HG03103 (cell line): Measurements from ENCODE around the gene UNC13D.
"Not testable (repeated sequence)": the region's sequence is repeated elsewhere in the genome, so short reads cannot be mapped to it uniquely, and the experiment has no call there.

Source experiments
- ATAC-seq: cut with Tn5 transposase; IDR thresholded peaks from one replicate; pipeline ENCODE4 v1.9.1; 2021; ENCODE audit warnings: low read depth; ENCODE audit not compliant: unreplicated experiment

Gene UNC13D

GRCh38 chr17:75875182-75875939, 31.2 kb upstream of the UNC13D start:
- no peak for ATAC-seq

DNA sequence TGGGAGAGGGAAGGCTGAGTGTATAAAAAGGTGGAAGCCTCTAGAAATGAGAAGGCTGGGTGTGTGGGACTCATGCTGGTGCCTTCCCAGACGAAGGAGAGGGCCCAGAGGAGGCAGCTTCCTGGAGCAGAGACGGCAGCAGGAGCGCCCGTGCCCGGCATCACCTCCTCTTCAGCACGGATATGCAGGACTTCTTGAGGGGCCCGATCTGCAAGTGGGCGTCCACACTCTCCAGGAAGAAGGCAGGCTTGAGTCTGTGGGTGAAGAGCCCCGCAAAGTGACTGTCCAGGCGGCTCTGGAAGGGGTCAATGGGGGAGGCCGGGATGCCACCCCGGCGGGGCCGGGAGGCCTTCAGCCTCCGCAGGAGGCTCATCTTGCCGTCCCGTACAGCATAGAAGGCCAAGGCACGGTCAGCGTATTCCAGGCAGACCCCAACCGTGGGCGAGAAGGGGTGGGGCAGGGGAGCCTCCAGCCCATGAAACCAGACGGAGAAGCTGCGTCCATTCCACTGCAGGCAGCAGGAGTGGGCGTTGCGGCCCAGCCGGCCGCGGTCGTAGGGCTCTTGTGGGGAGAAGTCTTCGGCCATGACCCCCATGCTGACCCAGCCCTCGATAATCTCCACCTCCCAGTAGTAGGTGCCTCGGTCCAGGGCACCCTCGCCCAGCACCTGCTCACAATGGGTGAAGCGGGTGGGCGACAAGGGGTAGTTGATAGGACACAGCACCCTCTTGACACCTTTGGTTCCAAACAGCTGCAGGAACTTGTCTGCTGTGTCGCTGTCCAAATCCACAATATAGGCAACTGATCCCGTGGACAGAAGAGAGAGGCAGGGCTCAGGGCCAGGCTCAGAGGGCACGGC, 30.3 kb upstream of the UNC13D start:
- no peak for ATAC-seq

- ATAC-seq = no peak
Observed at GRCh38 chr17:75873587-75874322, 29.6 kb upstream of the UNC13D start.

GRCh38 chr17:75872434-75873351, 28.5 kb upstream of the UNC13D start:
- no peak for ATAC-seq

DNA sequence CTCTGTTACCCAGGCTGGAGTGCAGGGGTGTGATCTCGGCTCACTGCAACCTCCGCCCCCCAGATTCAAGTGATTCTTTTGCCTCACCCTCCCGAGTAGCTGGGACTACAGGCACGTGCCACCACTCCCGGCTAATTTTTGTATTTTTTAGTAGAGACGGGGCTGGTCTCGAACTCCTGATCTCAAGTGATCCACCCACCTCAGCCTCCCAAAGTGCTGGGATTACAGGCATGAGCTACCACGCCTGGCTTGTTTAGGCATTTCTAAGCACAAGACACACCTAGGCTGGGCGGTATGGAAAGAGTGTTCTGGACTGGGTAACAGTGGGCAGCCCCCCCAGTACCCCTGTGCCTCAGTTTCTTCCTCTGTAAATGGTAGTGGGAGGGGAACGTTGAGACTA, 26.0 kb upstream of the UNC13D start:
- ATAC-seq = not testable (repeated sequence)

- no peak for ATAC-seq
Observed at GRCh38 chr17:75869282-75870141, 25.3 kb upstream of the UNC13D start.

- not testable (repeated sequence) for ATAC-seq
Observed at GRCh38 chr17:75868730-75869281, 24.6 kb upstream of the UNC13D start.

GRCh38 chr17:75865404-75866188, 21.4 kb upstream of the UNC13D start:
- not testable (repeated sequence) for ATAC-seq

DNA sequence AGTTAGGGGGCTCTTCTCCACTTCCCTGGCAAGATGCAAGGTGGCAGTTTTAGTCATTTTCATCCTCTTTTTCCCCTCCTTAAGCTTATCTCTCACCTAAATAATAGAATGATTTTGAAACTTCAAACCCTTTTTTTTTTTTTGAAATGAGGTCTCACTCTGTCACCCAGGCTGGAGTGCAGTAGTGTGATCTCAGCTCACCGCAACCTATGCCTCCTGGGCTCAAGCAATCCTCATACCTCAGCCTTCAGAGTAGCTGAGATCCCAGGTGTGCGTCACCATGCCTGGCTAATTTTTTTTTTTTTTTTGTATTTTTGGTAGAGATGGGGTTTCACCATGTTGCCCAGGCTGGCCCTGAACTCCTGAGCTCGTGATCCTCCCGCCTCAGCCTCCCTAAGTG, 20.7 kb upstream of the UNC13D start:
- ATAC-seq = not testable (repeated sequence)

DNA sequence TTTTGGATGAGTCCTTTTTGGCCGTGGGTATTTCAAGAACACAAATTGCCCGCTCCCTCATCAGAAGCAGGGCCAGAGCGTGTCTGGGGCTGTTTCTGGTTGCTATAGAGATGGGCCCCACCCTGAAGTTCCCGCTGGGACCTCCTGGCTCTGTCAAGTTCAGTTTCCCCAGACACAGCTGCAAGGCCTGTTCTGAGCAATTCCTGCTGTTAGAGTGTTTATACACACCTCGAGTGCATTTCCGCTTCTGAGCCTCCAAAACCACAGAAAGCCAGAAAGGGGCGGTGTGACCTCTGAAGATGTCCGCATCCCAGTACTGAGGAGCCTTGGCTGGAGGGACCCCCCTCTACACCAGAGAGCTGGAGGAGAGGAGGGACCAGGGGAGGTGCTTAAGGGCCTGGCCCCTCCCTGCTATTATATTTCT, 20.3 kb upstream of the UNC13D start:
- peak; percentile 82 for ATAC-seq

DNA sequence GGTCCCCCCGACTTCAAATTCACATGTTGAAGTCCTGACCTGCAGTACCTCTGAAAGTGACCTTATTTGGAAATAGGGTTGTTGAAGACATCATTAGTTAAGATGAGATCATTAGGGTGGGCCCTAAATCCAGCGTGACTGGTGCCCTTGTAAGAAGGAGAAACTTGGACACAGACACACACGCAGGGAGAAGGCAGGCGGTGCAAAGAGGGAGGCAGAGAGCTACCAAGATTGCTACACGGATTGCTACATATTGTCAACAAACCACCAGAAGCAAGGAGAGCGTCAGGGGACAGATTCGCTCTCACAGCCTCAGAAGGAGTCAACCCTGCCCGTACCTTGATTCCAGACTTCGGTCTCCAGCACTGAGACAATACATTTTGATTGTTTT, 17.7 kb upstream of the UNC13D start:
- no peak for ATAC-seq

- not testable (repeated sequence) for ATAC-seq
Observed at GRCh38 chr17:75859358-75859757, 15.2 kb upstream of the UNC13D start.

DNA sequence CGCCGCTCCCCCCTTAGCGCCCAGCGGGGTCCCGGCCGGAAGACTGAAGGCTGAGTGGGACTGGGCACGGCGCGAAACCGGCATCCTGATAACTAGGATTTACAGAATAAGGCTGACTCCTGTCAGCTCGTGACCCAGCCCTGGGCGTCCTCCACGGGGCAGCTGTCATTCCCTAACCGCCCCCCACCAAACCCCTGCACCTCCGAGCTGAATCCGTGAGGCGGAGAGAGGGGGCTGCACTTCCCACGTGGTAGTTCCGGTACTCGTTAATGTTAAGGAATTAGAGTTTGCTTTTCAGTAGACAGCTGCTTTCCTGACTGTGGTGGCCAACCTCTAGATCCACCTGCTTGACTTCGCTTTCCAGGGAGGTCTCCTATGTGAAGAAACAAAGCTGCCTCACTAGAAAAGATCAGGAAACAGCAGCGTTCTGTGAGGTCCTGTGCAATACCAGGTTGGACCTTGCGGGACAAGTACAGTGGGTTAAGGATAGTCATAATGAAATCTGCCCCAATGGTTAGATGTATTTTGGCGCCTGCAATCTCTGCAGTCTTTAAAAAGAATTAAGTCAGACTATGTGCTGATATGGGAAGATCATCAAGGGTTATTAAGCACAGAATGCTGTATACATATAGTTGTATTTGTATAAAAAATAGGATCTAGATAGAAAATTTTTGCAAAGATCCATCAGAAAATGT, 12.0 kb upstream of the UNC13D start:
- peak; percentile 15 for ATAC-seq

DNA sequence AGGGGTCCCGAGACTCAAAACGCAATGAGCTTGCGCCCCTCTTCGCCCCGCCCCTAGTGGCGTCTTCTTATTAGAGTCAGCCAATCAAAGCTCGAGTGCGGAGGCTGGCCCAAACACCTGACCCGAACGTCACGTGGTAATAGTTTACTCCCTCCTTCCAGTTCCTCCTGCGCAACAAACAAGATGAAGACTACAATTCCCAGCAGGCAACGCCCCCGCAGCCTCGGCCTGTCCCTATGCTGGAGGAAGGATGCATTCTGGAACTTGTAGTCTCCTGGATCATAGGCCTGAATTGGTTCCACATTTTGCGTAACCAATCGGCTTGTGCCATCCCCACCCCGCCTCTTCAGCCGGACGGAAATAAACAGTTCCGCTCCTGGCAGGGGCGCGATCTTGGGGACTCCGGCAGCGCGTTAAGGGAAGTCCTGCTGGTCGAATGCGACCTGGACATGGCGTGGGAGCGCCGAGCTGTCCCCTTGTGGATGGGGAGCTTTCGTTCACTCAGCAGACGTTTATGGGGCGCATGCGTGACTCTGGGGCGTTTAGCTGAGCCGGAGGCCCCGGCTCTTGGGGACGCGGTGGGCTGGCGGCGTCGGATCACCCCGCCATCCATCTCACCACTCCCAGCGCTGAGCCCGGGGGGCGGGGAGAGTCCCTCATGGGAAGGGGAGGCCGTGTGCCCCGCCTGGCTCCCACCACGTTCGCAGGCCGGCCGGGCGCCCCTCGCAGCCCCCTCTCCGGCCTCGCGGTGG, 11.3 kb upstream of the UNC13D start, which contains the start of gene WBP2:
Gene WBP2 (minus strand): TSS at position 26 of the 752 bp plus-strand sequence. CDS start 38 bp downstream, outside the sequence.
- ATAC-seq = peak; percentile 78

DNA sequence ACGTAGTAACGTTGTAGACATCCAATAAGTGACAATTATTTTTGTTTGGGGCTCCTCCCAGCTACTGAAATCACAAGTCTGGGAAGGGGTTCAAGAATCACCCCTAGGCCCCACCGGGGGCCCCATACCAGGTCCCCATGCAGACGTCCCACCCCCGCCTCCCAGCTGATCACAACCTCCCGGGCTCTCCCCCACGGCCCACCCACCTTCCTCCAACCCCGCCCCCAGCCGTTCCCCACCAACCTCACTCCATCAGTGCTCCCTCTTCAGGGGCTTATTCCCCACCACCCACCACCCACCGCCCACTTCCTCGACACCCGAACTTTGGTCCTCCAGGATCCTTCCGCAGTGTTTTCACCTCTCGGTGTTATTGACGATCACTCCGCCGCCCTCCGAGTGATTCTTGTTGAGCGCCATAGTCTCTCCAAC, 10.7 kb upstream of the UNC13D start:
- no peak for ATAC-seq

- no peak for ATAC-seq
Observed at GRCh38 chr17:75854101-75854748, 10.0 kb upstream of the UNC13D start.
